HG03097 (cell line): ENCODE results near the gene PTTG1IP.

ENCODE experiments used
- ATAC-seq: cut with Tn5 transposase; IDR thresholded peaks from one replicate; pipeline ENCODE4 v1.9.1; 2021; ENCODE audit not compliant: unreplicated experiment, low FRiP score

The PTTG1IP gene

GRCh38 chr21:44849616-44850130 is 23.8 kb downstream of the PTTG1IP start:
- ATAC-seq, result no peak

DNA sequence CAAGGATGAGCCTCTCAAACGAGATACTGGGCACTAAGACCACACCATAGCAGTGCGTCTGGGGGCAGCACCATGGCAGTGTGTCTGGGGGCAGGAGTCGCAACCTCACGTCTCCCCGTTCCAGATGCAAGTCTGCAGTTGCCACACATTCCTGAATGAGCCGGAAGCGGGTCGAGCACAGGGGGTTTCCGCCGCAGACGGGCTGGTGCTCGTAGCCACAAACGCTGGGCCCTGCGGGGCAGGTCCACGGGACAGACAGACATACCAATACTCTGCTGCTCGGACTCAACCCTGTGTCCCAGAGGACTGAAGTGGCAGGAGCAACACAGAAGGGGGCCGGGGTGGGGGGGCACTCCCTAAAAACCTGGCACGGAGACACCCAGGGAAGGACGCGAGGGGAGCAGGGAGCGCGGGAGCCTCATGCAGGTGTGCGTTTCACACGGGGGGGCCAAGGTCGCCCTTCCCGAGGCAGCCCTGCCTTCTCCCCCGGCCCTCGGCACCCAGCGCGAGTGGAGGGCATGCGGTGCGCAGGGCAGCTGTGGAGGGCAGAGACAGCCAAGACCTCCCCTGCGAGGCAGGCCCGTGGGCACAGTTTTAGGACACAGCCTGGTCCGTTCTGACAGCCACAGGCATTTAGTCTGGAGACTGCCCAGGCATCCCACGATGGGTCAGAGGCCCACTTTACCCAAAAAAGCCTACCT is 24.5 kb downstream of the PTTG1IP start:
- ATAC-seq, result no peak

- ATAC-seq, result no peak
These were observed 26.0 kb downstream of the PTTG1IP start for GRCh38 chr21:44847261-44848056.

DNA sequence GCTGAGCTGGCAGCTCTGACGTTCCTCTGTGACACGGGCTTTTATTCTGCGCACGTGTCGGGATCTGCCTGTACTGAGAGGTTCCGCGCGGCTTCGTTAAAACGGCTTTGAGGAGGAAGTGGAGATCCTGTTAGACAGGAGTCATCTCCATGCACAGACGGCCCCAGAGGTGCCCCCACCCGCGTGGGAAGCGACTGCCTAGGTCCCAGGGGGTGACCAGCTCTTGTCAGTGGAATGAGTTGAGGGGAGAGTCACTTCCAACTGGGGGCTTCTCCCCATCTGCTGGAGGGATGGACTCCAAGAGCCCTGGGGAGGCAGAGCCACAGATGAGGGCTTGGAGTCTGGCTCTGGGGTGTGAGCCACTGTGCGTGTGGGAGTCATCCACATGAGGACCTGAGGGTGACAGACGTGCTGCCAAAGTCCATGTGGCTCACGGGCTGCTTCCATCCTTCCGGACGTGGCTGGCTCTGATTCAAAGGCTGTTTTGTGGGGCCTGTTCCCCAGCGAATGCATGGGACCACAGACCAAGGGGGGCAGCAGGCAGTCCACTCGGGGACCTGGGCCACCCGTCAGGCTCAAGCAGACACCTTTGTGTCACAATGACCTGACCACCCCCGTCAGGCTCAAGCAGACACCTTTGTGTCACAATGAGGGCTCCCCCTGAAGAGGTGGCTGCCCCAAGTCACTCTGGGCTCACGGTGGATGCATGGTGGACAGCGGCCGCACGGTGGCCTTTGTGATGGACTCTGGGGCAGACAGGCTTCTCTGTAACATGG is 26.8 kb downstream of the PTTG1IP start:
- no peak for ATAC-seq

DNA sequence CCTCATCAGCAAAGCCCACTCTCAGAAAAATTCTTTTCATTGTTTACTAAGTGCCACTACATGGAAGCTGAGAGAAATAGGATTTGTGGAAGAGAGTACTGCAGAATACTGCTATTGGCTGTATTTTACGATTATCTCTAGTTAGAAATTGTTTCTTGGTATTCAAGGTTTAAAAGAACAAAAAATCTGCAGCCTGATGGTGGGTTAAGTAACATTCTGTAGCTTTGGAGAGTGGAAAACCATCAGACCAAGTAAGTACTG is 27.3 kb downstream of the PTTG1IP start:
- no peak for ATAC-seq

GRCh38 chr21:44845418-44846223 is 27.9 kb downstream of the PTTG1IP start:
- ATAC-seq, result peak; percentile 49

GRCh38 chr21:44844256-44844655 is 29.2 kb downstream of the PTTG1IP start:
- no peak for ATAC-seq

DNA sequence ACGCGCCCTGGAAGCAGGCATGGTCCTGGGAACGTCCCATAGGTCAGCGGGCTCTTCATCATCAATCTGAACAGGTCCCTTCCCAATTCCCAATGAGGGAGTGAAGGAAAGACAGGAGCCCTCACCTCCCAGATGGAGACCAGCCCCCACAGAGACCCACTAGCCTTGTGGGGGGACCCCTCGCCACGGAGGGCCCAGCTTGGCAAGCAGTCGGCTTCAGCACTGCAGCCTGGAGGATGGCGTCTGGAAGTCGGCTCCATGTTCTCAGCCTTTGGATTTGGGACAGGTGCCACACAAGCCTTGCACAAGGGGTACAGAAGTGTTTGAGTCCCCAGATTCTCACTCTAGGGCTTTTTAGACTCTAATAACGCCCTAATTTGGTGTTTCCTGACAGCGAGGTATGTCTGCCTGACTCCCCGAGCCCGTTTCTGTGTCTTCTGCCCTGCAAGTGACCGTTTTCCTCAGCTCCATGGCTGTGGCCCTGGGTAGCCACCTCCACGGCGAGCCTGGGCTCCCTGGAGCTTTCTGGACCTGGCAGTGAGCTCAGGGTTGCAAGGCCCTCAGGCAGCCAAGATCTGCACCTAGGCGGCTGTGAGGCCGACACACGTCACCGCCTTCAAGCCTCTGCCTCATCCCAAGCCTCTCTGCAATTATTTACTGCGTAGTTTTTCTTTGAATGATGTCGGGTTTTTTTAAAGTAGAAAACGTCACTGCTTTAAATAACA is 30.6 kb downstream of the PTTG1IP start:
- ATAC-seq, result no peak

DNA sequence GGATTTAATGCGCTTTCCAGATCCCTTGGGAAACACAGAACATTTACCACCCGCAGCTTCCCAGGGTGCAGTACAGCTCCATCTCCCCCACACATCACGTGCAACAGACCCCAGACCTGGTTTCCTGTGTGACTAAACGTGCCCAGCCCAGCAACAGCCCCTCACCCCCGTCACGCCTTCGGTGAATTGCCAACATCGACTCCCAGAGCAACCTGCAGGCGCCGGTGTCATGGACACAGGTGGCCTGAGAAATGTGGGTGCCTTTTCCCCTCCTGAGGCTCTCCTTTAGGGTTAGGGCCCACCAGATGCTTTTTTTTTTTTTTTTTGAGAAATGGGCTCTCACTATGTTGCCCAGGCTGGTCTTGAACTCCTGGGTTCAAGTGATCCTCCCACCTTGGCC is 31.4 kb downstream of the PTTG1IP start:
- no peak for ATAC-seq

DNA sequence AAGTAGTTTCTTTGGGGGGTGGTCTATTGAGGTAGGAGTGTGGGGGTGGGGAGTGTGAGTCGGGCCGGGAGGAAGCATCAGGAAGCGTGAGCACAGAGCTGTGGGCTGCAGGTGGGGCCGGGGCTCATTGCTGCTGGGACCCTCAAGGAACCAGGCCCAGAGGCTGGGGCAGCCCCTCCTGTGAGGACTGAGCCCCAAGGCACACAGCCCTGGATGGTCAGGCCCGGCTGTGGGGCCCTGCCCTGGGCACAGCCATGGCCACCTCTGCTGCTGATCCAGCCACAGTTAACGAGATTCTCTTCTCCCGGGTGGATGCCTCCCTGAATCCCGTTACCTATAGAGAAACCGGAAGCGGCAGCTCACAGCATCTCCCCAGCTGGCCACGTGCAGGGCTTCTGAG is 32.7 kb downstream of the PTTG1IP start:
- ATAC-seq, result no peak

- no peak for ATAC-seq
These were observed 34.5 kb downstream of the PTTG1IP start for GRCh38 chr21:44838951-44839350.

GRCh38 chr21:44838039-44838895 is 35.2 kb downstream of the PTTG1IP start:
- ATAC-seq, result no peak

DNA sequence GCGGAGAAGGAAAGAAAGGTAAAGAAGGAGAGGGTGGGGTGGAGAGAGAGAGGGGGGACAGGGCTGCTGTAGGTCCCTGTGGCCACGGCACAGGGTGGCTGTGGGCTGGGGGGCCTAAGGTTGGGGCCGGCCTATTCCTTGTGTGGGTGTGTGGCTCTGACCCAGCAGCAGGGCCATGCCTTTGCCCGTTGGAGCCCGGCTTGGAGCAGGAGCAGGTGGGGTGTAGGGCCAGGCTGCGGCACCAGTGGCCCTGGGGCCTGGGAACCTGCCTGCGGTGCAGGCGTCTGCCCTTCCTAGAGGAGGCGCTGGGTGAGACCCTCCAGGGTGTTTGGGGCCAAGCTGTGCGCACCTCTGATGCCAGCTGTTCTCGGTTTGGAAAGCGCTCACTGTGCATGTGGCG is 36.0 kb downstream of the PTTG1IP start:
- no peak for ATAC-seq

DNA sequence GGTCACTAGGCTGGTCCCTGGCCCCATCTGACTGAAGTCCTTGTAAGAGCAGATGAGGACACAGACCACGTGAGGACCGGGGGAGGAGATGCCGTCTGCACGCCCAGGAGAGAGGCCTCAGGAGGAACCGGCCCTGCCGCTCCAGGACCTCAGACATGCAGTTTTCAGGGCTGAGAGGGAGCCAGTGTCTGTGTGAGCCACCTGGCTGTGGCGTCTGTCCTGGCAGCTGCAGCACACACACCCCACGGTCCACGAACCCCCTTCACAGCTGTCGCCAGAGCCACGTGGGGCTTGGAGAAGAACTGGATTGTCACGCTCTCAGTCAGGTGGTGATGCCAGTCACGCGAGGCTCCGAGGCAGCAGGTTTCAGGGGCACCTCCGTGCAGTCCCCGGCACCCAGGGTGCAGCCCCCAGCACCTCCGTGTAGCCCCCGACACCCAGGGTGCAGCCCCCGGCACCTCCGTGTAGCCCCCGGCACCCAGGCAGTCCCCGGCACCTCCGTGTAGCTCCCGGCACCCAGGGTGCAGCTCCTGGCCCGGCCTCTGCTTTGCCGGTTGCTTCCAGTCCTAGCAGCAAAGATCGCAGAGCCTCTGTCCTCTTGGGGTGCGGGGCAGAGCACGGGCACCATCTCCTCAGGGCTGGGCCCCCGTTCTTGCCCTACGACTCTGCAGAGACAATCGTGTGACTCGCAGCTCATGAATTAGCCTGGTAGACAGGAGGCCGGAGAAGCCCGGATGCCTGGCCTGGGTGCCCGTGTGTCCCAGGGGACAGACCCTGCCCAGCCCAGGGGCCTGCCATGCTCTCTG is 36.6 kb downstream of the PTTG1IP start:
- no peak for ATAC-seq

DNA sequence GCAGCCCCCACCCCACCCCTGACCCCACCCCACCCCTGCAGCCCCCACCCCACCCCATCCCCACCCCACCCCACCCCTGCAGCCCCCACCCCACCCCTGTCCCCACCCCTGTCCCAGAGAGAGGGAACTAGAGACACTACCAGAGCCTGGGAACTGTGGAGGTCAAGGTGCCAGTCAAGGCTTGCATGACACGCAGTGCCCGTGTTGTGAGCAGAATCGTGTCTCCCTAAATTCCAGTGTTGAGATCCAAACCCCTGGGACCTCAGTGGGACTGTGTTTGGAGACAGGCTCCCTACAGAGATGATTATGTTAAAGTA is 37.2 kb downstream of the PTTG1IP start:
- ATAC-seq, result no peak

DNA sequence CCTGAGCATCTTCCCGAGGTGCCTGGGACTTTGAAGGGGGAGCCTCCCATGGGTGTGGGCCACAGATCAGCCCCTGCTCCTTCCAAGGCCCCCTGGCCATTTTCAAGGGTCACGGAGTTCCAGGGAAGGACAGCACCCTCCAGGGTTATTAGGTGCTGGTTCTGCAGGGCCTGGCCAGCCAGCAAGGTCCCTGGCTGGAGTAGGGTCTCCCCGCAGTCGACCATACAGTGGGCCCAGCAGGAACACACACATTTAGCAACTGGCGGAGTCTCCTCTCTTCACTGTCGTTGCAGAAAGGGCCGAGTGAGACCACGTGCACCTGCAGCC is 37.9 kb downstream of the PTTG1IP start:
- ATAC-seq, result no peak

DNA sequence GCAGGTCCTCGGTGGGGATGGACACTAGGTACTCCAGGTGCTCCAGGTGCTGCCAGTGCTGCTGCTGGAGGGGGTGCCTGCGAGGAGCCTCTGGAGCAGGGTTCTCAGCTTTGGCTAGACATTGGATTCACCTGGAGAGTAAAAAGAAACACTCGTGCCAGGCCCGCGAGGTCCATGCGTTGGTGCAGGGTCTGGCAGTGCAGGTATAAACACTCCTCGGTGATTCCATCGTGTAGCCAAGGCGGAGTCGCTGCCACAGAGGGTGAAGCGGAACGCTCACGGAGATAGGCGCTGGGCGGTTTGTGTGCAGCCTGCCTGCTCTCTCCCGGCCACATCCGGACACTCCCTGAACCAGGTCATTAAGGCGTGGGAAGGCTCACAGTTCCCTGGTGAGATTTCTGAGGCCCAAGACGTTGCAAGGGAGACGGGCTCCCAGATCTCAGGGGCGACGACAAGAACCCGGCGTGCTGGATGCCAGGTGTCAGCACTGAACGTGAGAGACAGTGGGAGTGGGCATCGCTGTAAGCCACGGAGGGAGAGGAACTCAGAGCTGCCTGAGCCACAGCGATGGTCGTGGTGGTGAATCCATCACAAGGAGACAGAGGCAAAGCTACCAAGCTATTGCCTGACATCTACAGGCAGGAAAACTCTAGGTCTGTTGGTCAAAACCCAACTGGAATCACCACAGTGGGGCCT is 38.4 kb downstream of the PTTG1IP start:
- no peak for ATAC-seq
